GM12878 (cell line): ENCODE results near the gene SLC25A26. TPM values are rescaled to one million over a fixed set of nuclear protein-coding genes. Genes with fewer than 3 reads are reported as not detected.

ENCODE experiments used
- ATAC-seq: fragments of 200-7000 bp; cut with Tn5 transposase; 3 replicates; pipeline ENCODE4 v1.9.1; 2020; ENCODE audit warnings: mild to moderate bottlenecking, moderate library complexity
- BruUV-seq: library from RNA; stranded (reverse); fragments of 400-500 nt; replicated peaks from 2 replicates; lab custom pipeline; 2021; lab: Mats Ljungman, UMichigan
- CTCF ChIA-PET: fragments of 300-600 bp; sonication (Branson Sonifier 250); formaldehyde crosslinking; extraction: SDS; loops from one replicate; lab custom pipeline; 2021; ENCODE audit warnings: inconsistent platforms; lab: Yijun Ruan, JAX
- POLR2A ChIA-PET: fragments of 350-600 bp; formaldehyde crosslinking; extraction: SDS; loops from one replicate; lab custom pipeline; 2021; ENCODE audit warnings: inconsistent platforms; lab: Charles Lee
- RAD21 ChIA-PET: fragments of 300-600 bp; sonication (Branson Sonifier 250); formaldehyde crosslinking; loops from one replicate; lab custom pipeline; 2023; ENCODE audit warnings: antibody characterized with exemption; ENCODE audit not compliant: unreplicated experiment; lab: Charles Lee
- SMC1A ChIA-PET: fragments of 300-600 bp; sonication (Branson Sonifier 250); formaldehyde crosslinking; loops from one replicate; lab custom pipeline; 2023; ENCODE audit not compliant: unreplicated experiment, uncharacterized antibody; lab: Charles Lee
- DNase-seq: peaks from one replicate; pipeline ENCODE4 v3.0.0-alpha.2; 2011; ENCODE audit warnings: low read depth, low spot score
- FAIRE-seq: peaks from 3 replicates; lab custom pipeline; 2011; peaks lifted over from hg19 to GRCh38; lab: Jason Lieb, UNC
- H2AFZ ChIP-seq: 2 replicates; pipeline ENCODE4 v1.6.0; 2011; ENCODE audit warnings: low read depth, low read length, control low read depth; ENCODE audit not compliant: control insufficient read depth
- H3K27ac ChIP-seq: 2 replicates; pipeline ENCODE4 v1.5.1; 2011; ENCODE audit warnings: control low read depth; ENCODE audit not compliant: control insufficient read depth, insufficient read depth
- H3K27me3 ChIP-seq, 2 experiments: replicated peaks in 1 of 2; 2 replicates each; pipeline versions ENCODE4 v1.6.0 to v1.6.1; 2011; ENCODE audit warnings: low read length in 1 of 2; ENCODE audit not compliant: control insufficient read depth in 2 of 2, insufficient read depth in 2 of 2
- H3K36me3 ChIP-seq, 2 experiments: 2 replicates each; pipeline ENCODE4 v1.5.1; 2011; ENCODE audit warnings: low read length in 1 of 2; ENCODE audit not compliant: control insufficient read depth in 2 of 2, insufficient read depth in 2 of 2
- H3K4me1 ChIP-seq: 2 replicates; pipeline ENCODE4 v1.6.1; 2011; ENCODE audit warnings: mild to moderate bottlenecking, low read length, moderate library complexity, mixed read lengths; ENCODE audit not compliant: control insufficient read depth, insufficient read depth
- H3K4me2 ChIP-seq: 2 replicates; pipeline ENCODE4 v1.6.0; 2011; ENCODE audit warnings: control low read depth; ENCODE audit not compliant: control insufficient read depth, insufficient read depth
- H3K4me3 ChIP-seq: fragments of 200-600 bp; sonication (generic); 2 replicates; pipeline ENCODE4 v1.5.1; 2016
- H3K79me2 ChIP-seq: 2 replicates; pipeline ENCODE4 v1.6.0; 2011; ENCODE audit warnings: low read length; ENCODE audit not compliant: control insufficient read depth, insufficient read depth
- H3K9ac ChIP-seq: 2 replicates; pipeline ENCODE4 v1.8.0; 2011; ENCODE audit warnings: low read length, control low read depth, mixed read lengths; ENCODE audit not compliant: control insufficient read depth, insufficient read depth
- H3K9me3 ChIP-seq: replicated peaks from 3 replicates; pipeline ENCODE4 v1.5.1; 2011; ENCODE audit warnings: mild to moderate bottlenecking, low read length; ENCODE audit not compliant: control insufficient read depth, insufficient read depth
- H4K20me1 ChIP-seq: 2 replicates; pipeline ENCODE4 v1.6.0; 2011; ENCODE audit not compliant: control insufficient read depth, insufficient read depth
- ETV6 ChIP-seq, 2 experiments: fragments of 450-650 bp in 1 of 2; IDR thresholded peaks in 1 of 2; conservative IDR thresholded peaks in 1 of 2; 2 replicates each; pipeline ENCODE4 v1.6.1; 2014; ENCODE audit warnings: antibody characterized with exemption in 1 of 2, borderline replicate concordance in 1 of 2, low read depth in 1 of 2, mild to moderate bottlenecking in 1 of 2, moderate library complexity in 1 of 2
- FOXK2 ChIP-seq: fragments of 450-650 bp; IDR thresholded peaks from 2 replicates; pipeline ENCODE4 v1.6.1; 2017; ENCODE audit warnings: mild to moderate bottlenecking, moderate library complexity
- HCFC1 ChIP-seq: fragments of 150-350 bp; IDR thresholded peaks from 2 replicates; pipeline ENCODE4 v1.6.1; 2014; ENCODE audit warnings: low read length
- MAX ChIP-seq: IDR thresholded peaks from 2 replicates; pipeline ENCODE4 v1.6.1; 2012; ENCODE audit warnings: low read depth, low read length, improper control_type of control experiment
- POLR2A ChIP-seq: IDR thresholded peaks from 2 replicates; pipeline ENCODE4 v1.6.1; 2011; ENCODE audit warnings: low read depth, mild to moderate bottlenecking, low read length
- TCF3 ChIP-seq: IDR thresholded peaks from 2 replicates; pipeline ENCODE4 v1.6.1; 2012; ENCODE audit warnings: low read depth, mild to moderate bottlenecking, low read length, borderline replicate concordance; ENCODE audit not compliant: insufficient read depth
- WRNIP1 ChIP-seq: IDR thresholded peaks from 2 replicates; pipeline ENCODE4 v1.6.1; 2011; ENCODE audit warnings: low read depth, low read length, improper control_type of control experiment, borderline replicate concordance
- ZNF592 ChIP-seq: fragments of 450-650 bp; IDR thresholded peaks from 2 replicates; pipeline ENCODE4 v1.6.1; 2017; ENCODE audit warnings: mild to moderate bottlenecking, moderate library complexity
- ZZZ3 ChIP-seq: IDR thresholded peaks from 2 replicates; pipeline ENCODE4 v1.6.1; 2011; ENCODE audit warnings: low read depth; ENCODE audit not compliant: control insufficient read depth, insufficient read length
- WGBS: methylation state at CpG from one replicate; pipeline ENCODE4 v1.1.6; 2016; ENCODE audit warnings: low lambda C conversion rate; ENCODE audit not compliant: insufficient replicate concordance, insufficient coverage; ENCODE audit errors: missing lambda C conversion rate; 5-methylcytosine and 5-hydroxymethylcytosine counted together
- in situ Hi-C: fragments of 300-500 bp; cut with MboI; formaldehyde crosslinking; loops from 9 replicates; pipeline ENCODE4 v1.14.3; 2018; ENCODE audit warnings: mixed read lengths
- intact Hi-C: fragments of 100-400 bp; cut with micrococcal nuclease; formaldehyde crosslinking; loops from one replicate; pipeline ENCODE4 v1.14.2; 2022; ENCODE audit not compliant: unreplicated experiment
- polyA plus RNA-seq, 11 experiments: library from polyadenylated mRNA; depleted of rRNA in 4 of 11; unstranded in 6 of 11; stranded (reverse) in 5 of 11; fragments of >200 nt; fragmentation: Nextera tagmentation in 4 of 11; fragmentation: Illumina TruSeq in 1 of 11; extraction: Ambion mirVana in 4 of 11; extraction: Trizol in 1 of 11; gene quantifications; 1 replicate in 1 of 11; 2 replicates in 10 of 11; pipeline versions ENCODE4 v1.2.1 to v1.2.3, GENCODE V29; 2011 to 2016; ENCODE audit warnings: inconsistent platforms in 2 of 11, missing spikeins in 2 of 11, low read depth in 1 of 11
- total RNA-seq, 4 experiments: library from RNA; depleted of rRNA in 3 of 4; stranded (reverse); fragments of >200 nt in 3 of 4; fragmentation: Illumina TruSeq in 1 of 4; extraction: Trizol in 1 of 4; gene quantifications; 2 replicates each; pipeline versions ENCODE4 v1.2.1 to v1.2.3, GENCODE V29; 2013 to 2021

SLC25A26 gene
- total and polyA plus RNA-seq, 10 of the 15 experiments (the other 5 are each of a cell fraction or from before 2014, with no cell fraction given), result 14.6 to 49.7 (median 24.9) TPM

GRCh38 chr3:66380200-66380932 lies 159.6 kb downstream of the SLC25A26 start:
- Histone ChIP-seq H3K27ac (no peak overlapping the region), H3K36me3 (peaks cover 4 to 22% of the 10 kb centered on the region in 2 experiments), H3K9ac (no peak overlapping the region), H3K4me2 (no peak overlapping the region), H2AFZ (no peak overlapping the region), H3K9me3 (peaks cover 7% of the 10 kb centered on the region; the same call in 2 of the 3 replicates), H3K4me3 (no peak overlapping the region), H3K4me1 (peaks cover 1% of the 10 kb centered on the region; the same call in 1 of the 2 replicates), H4K20me1 (no peaks in the 10 kb centered on the region), H3K27me3 (no peaks in the 10 kb centered on the region), H3K79me2 (no peaks in the 10 kb centered on the region)
- no peak for FAIRE-seq
- ChIA-PET CTCF (interaction anchor here (0.6 to 3.3 kb wide), 4 partner anchors 13 to 442 kb away, joined by 3 to 18 read pairs (median 6); no protein-coding TSS in a partner anchor), RAD21 (no interaction called here), POLR2A (no interaction called here), SMC1A (interaction anchor here (1.5 kb wide), 1 partner anchor 10 kb away, joined by 4 read pairs; no protein-coding TSS in a partner anchor)
- WGBS, result 96% methylated on average over 26 of the region's 26 CpGs
- DNase-seq, result no peak
- no peak for ATAC-seq
- TF ChIP-seq TCF3, result no peak
- TF ChIP-seq HCFC1, result no peak
- TF ChIP-seq ETV6 (conservative IDR thresholded peaks at IDR 0.05 in 1 of 2, IDR thresholded peaks at IDR 0.05 in 1 of 2; ENCODE audit: borderline replicate concordance in 1 of 2, low read depth in 1 of 2), result no peak
- 0 out of 2 replicates have a peak, but pooled peaks have one; percentile 31 for TF ChIP-seq POLR2A
- TF ChIP-seq ZZZ3, result no peak
- TF ChIP-seq WRNIP1, result no peak
- in situ Hi-C loops (no loop called here), intact Hi-C loops (no loop called here)
- BruUV-seq, result no TSS peak

- WGBS, result 82% methylated on average over 7 of the region's 7 CpGs
- FAIRE-seq (no peak), ATAC-seq (no peak), DNase-seq (no peak)
- peaks cover 4 to 22% of the 10 kb centered on the region in 2 experiments for H3K36me3 ChIP-seq
- H4K20me1 ChIP-seq, result no peaks in the 10 kb centered on the region
- in situ Hi-C loops, result no loop called here
- H3K9ac ChIP-seq, result no peak overlapping the region
- H2AFZ ChIP-seq, result no peak overlapping the region
- H3K27ac ChIP-seq, result no peak overlapping the region
- no peak overlapping the region for H3K4me2 ChIP-seq
- H3K4me3 ChIP-seq, result no peak overlapping the region
- ChIA-PET RAD21 (no interaction called here), SMC1A (interaction anchor here (1.3 kb wide), 1 partner anchor 105 kb away, joined by 3 read pairs; no protein-coding TSS in a partner anchor), CTCF (interaction anchor here (1.2 to 1.5 kb wide), 2 partner anchors 104 to 441 kb away, joined by 3 read pairs; no protein-coding TSS in a partner anchor), POLR2A (no interaction called here)
- H3K79me2 ChIP-seq, result no peaks in the 10 kb centered on the region
- H3K4me1 ChIP-seq, result peaks cover 12% of the 10 kb centered on the region
- intact Hi-C loops, result no loop called here
- H3K27me3 ChIP-seq, result no peaks in the 10 kb centered on the region
- H3K9me3 ChIP-seq, result peaks cover 7% of the 10 kb centered on the region; the same call in 2 of the 3 replicates
- BruUV-seq, result no TSS peak
- no peak for TF ChIP-seq MAX
- TF ChIP-seq FOXK2, result no peak
- TF ChIP-seq ZNF592, result no peak
These were observed 160.8 kb downstream of the SLC25A26 start for GRCh38 chr3:66381626-66382025.
